Liver (tissue), 9 donors: Measurements from ENCODE around the gene JAKMIP3. TPM values are rescaled to one million over a fixed set of nuclear protein-coding genes. Genes with fewer than 3 reads are reported as not detected.

Experiments
- DNase-seq: peaks from one replicate; pipeline ENCODE4 v3.0.0-alpha.2; 2017; ENCODE audit warnings: low spot score
- H3K27ac ChIP-seq, 2 donors: one replicate each; pipeline ENCODE4 v1.7.0; 2013; ENCODE audit warnings: inconsistent platforms in 2 of 2, low read length in 2 of 2, control low read depth in 1 of 2, low read depth in 1 of 2, mild to moderate bottlenecking in 1 of 2
- H3K27me3 ChIP-seq, 4 donors: one replicate each; pipeline versions ENCODE4 v1.6.1 to v1.7.0; 2013; ENCODE audit warnings: low read length in 3 of 4, inconsistent platforms in 1 of 4, mild to moderate bottlenecking in 1 of 4, moderate library complexity in 1 of 4; ENCODE audit not compliant: control insufficient read depth in 4 of 4, insufficient read depth in 4 of 4
- H3K36me3 ChIP-seq, 4 donors: one replicate each; pipeline versions ENCODE4 v1.6.1 to v1.7.0; 2013; ENCODE audit warnings: low read length in 3 of 4, mild to moderate bottlenecking in 3 of 4, low read depth in 1 of 4, moderate library complexity in 1 of 4; ENCODE audit not compliant: control insufficient read depth in 4 of 4, insufficient read depth in 3 of 4
- H3K4me1 ChIP-seq, 4 donors: one replicate each; pipeline versions ENCODE4 v1.6.1 to v1.7.0; 2013; ENCODE audit warnings: low read length in 3 of 4, mild to moderate bottlenecking in 3 of 4, moderate library complexity in 1 of 4; ENCODE audit not compliant: control insufficient read depth in 4 of 4, insufficient read depth in 4 of 4
- H3K4me3 ChIP-seq, 3 donors: one replicate each; pipeline versions ENCODE4 v1.6.1 to v1.7.0; 2013; ENCODE audit warnings: low read length in 3 of 3, control low read depth in 1 of 3, low read depth in 1 of 3, mild to moderate bottlenecking in 1 of 3
- H3K9ac ChIP-seq, 2 donors: one replicate each; pipeline ENCODE4 v1.7.0; 2013; ENCODE audit warnings: low read length in 2 of 2, mild to moderate bottlenecking in 2 of 2, moderate library complexity in 2 of 2, control low read depth in 1 of 2, low read depth in 1 of 2
- H3K9me3 ChIP-seq, 4 donors: one replicate each; pipeline versions ENCODE4 v1.6.1 to v1.7.0; 2013; ENCODE audit warnings: low read length in 3 of 4; ENCODE audit not compliant: control insufficient read depth in 4 of 4
- CTCF ChIP-seq: fragments of 150-350 bp; IDR thresholded peaks from 2 replicates; pipeline ENCODE4 v1.5.1; 2017; ENCODE audit warnings: improper control_type of control experiment, low read depth, low read length; ENCODE audit not compliant: missing input control
- FOXA1 ChIP-seq: IDR thresholded peaks from 2 replicates; pipeline ENCODE4 v1.6.1; 2016; ENCODE audit warnings: antibody characterized with exemption
- FOXA2 ChIP-seq: IDR thresholded peaks from 2 replicates; pipeline ENCODE4 v1.6.1; 2016; ENCODE audit warnings: antibody characterized with exemption
- GABPA ChIP-seq, 2 donors: IDR thresholded peaks in 1 of 2; conservative IDR thresholded peaks in 1 of 2; 2 replicates each; pipeline ENCODE4 v1.6.1; 2016; ENCODE audit warnings: antibody characterized with exemption in 2 of 2, mild to moderate bottlenecking in 1 of 2, moderate library complexity in 1 of 2
- HNF4A ChIP-seq, 2 donors: conservative IDR thresholded peaks; 2 replicates each; pipeline ENCODE4 v1.6.1; 2016; ENCODE audit warnings: antibody characterized with exemption in 2 of 2, mild to moderate bottlenecking in 2 of 2
- HNF4G ChIP-seq: IDR thresholded peaks from 2 replicates; pipeline ENCODE4 v1.6.1; 2016; ENCODE audit warnings: antibody characterized with exemption
- JUND ChIP-seq, 2 donors: IDR thresholded peaks; 2 replicates each; pipeline ENCODE4 v1.6.1; 2016; ENCODE audit warnings: antibody characterized with exemption in 2 of 2
- NR2F2 ChIP-seq: IDR thresholded peaks from 2 replicates; pipeline ENCODE4 v1.6.1; 2016; ENCODE audit warnings: antibody characterized with exemption
- REST ChIP-seq: IDR thresholded peaks from 2 replicates; pipeline ENCODE4 v1.6.1; 2016; ENCODE audit warnings: antibody characterized with exemption, mild to moderate bottlenecking
- RXRA ChIP-seq, 2 donors: IDR thresholded peaks; 2 replicates each; pipeline ENCODE4 v1.6.1; 2017 to 2018; ENCODE audit warnings: antibody characterized with exemption in 2 of 2, mild to moderate bottlenecking in 1 of 2
- TAF1 ChIP-seq: conservative IDR thresholded peaks from 2 replicates; pipeline ENCODE4 v1.6.1; 2016; ENCODE audit warnings: antibody characterized with exemption, mild to moderate bottlenecking
- YY1 ChIP-seq: IDR thresholded peaks from 2 replicates; pipeline ENCODE4 v1.6.1; 2016; ENCODE audit warnings: antibody characterized with exemption, mild to moderate bottlenecking
- WGBS: extraction: QIAGEN DNeasy Blood & Tissue Kit; methylation state at CpG from one replicate; pipeline ENCODE4 v1.1.7; 2013; 5-methylcytosine and 5-hydroxymethylcytosine counted together
- polyA plus RNA-seq, 2 donors: library from polyadenylated mRNA; stranded (reverse) in 1 of 2; unstranded in 1 of 2; fragments of 200-250 nt in 1 of 2; fragments of >200 nt in 1 of 2; fragmentation: Nextera tagmentation in 1 of 2; extraction: Ambion mirVana in 1 of 2; gene quantifications; one replicate each; pipeline versions ENCODE4 v1.2.1 to v1.2.3, GENCODE V29; 2013 to 2015
- total RNA-seq, 2 donors: library from RNA; depleted of rRNA; stranded (reverse); fragments of >200 nt; gene quantifications; one replicate each; pipeline ENCODE4 v1.2.3, GENCODE V29; 2014
- TF ChIP-seq, protein P1 (sequence below): IDR thresholded peaks from 2 replicates; pipeline ENCODE4 v1.6.1; 2016; ENCODE audit warnings: antibody characterized with exemption
- TF ChIP-seq, protein P2 (sequence below): IDR thresholded peaks from 2 replicates; pipeline ENCODE4 v1.6.1; 2016; ENCODE audit warnings: antibody characterized with exemption
- TF ChIP-seq, protein P3 (sequence below): IDR thresholded peaks from 2 replicates; pipeline ENCODE4 v1.6.1; 2016; ENCODE audit warnings: antibody characterized with exemption
- donor health status: healthy.
- donor health status: healthy.
- donor health status: healthy.
- donor health status: healthy.
- donor health status: healthy.

JAKMIP3 gene
- total and polyA plus RNA-seq, 4 donors: 0.08 to 0.17 (median 0.09) TPM; not detected in 1

DNA sequence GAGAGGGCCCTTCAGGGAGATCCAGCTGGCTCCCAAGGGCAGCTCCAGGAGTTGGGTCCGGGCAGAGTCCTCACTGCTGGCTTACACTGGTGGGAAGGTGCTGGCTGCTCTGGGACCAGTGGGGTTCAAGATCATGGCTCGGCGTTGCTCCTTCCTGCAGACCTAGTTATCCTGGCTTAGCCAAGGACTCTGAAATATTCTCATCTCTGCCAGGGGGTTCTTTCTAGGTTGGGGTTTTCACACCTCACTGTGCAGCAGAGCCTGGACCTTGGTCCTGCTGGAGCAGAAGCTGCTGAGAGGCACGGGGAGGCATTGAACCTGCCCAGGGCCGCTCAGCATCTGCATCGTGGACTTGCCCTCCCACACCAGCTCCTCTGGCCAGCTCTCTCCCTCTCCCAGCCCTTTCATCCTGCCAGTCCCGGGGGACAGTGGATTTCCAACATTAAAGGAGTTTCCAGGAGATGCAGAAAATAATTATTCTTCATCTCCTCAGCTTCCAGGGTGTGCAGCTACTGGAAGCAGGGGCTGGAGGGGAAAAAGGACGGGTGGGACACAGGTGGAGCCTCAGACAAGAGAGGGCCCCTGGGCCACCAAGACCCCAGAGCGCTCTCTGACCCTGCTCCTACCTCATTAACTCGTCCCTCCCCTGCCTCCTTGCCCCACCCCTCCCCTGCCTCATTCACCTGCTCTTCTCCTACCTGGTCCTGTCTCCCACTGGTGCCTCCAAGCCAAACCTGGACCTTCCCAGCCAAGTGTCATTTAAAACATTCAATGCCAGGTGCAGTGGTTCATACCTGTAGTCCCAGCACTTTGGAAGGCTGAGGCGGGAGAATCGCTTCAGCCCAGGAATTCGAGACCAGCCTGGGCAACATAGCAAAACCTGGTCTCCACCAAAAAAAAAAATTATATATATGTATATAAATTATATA is 42.5 kb downstream of the JAKMIP3 start (continued):
- TF ChIP-seq CTCF: no peak
- no peak for TF ChIP-seq YY1

- WGBS: 91% methylated on average over 19 of the region's 19 CpGs
- DNase-seq: no peak
- Histone ChIP-seq H3K4me1 (peaks cover 0 to 3% (median 0%) of the 10 kb centered on the region in 4 donors), H3K9ac (no peak overlapping the region), H3K27ac (no peak overlapping the region), H3K9me3 (no peaks in the 10 kb centered on the region), H3K4me3 (no peak overlapping the region), H3K36me3 (no peaks in the 10 kb centered on the region), H3K27me3 (no peaks in the 10 kb centered on the region)
- TF ChIP-seq, protein P1, sequence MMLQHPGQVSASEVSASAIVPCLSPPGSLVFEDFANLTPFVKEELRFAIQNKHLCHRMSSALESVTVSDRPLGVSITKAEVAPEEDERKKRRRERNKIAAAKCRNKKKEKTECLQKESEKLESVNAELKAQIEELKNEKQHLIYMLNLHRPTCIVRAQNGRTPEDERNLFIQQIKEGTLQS: no peak
- TF ChIP-seq, protein P2, sequence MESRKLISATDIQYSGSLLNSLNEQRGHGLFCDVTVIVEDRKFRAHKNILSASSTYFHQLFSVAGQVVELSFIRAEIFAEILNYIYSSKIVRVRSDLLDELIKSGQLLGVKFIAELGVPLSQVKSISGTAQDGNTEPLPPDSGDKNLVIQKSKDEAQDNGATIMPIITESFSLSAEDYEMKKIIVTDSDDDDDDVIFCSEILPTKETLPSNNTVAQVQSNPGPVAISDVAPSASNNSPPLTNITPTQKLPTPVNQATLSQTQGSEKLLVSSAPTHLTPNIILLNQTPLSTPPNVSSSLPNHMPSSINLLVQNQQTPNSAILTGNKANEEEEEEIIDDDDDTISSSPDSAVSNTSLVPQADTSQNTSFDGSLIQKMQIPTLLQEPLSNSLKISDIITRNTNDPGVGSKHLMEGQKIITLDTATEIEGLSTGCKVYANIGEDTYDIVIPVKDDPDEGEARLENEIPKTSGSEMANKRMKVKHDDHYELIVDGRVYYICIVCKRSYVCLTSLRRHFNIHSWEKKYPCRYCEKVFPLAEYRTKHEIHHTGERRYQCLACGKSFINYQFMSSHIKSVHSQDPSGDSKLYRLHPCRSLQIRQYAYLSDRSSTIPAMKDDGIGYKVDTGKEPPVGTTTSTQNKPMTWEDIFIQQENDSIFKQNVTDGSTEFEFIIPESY: no peak
- TF ChIP-seq, protein P3, sequence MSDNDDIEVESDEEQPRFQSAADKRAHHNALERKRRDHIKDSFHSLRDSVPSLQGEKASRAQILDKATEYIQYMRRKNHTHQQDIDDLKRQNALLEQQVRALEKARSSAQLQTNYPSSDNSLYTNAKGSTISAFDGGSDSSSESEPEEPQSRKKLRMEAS: no peak
- TF ChIP-seq CTCF: no peak
- TF ChIP-seq FOXA1: no peak
- TF ChIP-seq YY1: no peak
- no peak for TF ChIP-seq NR2F2
- no peak for TF ChIP-seq REST
- TF ChIP-seq TAF1: no peak
- TF ChIP-seq JUND (IDR thresholded peaks at IDR 0.05): no peak
- no peak for TF ChIP-seq HNF4G
- no peak for TF ChIP-seq HNF4A (conservative IDR thresholded peaks at IDR 0.05)
- TF ChIP-seq GABPA (IDR thresholded peaks at IDR 0.05 in 1 of 2, conservative IDR thresholded peaks at IDR 0.05 in 1 of 2): no peak
- no peak for TF ChIP-seq FOXA2
- TF ChIP-seq RXRA (IDR thresholded peaks at IDR 0.05): no peak
Measured at GRCh38 chr10:132109341-132110110, 43.8 kb downstream of the JAKMIP3 start.
